Skin of body (tissue), 2 donors: ENCODE results near the gene KCNJ4. TPM values are rescaled to one million over a fixed set of nuclear protein-coding genes. Genes with fewer than 3 reads are reported as not detected.
"Not testable (repeated sequence)": the region's sequence is repeated elsewhere in the genome, so short reads cannot be mapped to it uniquely, and the experiment has no call there.

Experiments
- DNase-seq: peaks from one replicate; lab custom pipeline; 2025; lab: John Stamatoyannopoulos, UW
- total RNA-seq: library from RNA; depleted of rRNA; stranded (reverse); fragments of >200 nt; gene quantifications from one replicate; pipeline ENCODE4 v1.2.3, GENCODE V29; 2014

KCNJ4 gene
- total RNA-seq, 1 donor from 2014 or later: 0.30 TPM

GRCh38 chr22:38388506-38389427 is 66.2 kb downstream of the KCNJ4 start:
- DNase-seq: not testable (repeated sequence)

- DNase-seq: not testable (repeated sequence)
Measured at GRCh38 chr22:38386918-38387317, 68.1 kb downstream of the KCNJ4 start.

GRCh38 chr22:38383417-38383816 is 71.6 kb downstream of the KCNJ4 start:
- no peak for DNase-seq

GRCh38 chr22:38381371-38381770 is 73.6 kb downstream of the KCNJ4 start:
- DNase-seq: not testable (repeated sequence)

Other genes starting within 250 kb of the KCNJ4 start
- gene TMEM184B, start 182.2 kb downstream of the KCNJ4 start, total RNA-seq: 13.3 TPM
- 79.3 TPM for gene CSNK1E, start 137.8 kb downstream of the KCNJ4 start, total RNA-seq
- 24.0 TPM for gene KDELR3, start 12.9 kb upstream of the KCNJ4 start, total RNA-seq
- 516 TPM for gene DDX17, start 51.1 kb upstream of the KCNJ4 start, total RNA-seq
- gene DMC1, start 115.0 kb upstream of the KCNJ4 start, total RNA-seq: 5.6 TPM
- 3.2 TPM for gene FAM227A, start 201.2 kb upstream of the KCNJ4 start, total RNA-seq
- 18.0 TPM for gene CBY1, start 201.4 kb upstream of the KCNJ4 start, total RNA-seq
- 33.5 TPM for gene TOMM22, start 226.8 kb upstream of the KCNJ4 start, total RNA-seq
- gene JOSD1, start 245.7 kb upstream of the KCNJ4 start, total RNA-seq: 35.5 TPM